ENCODE data around the gene EXOC1.
"Not testable (repeated sequence)": the region's sequence is repeated elsewhere in the genome, so short reads cannot be mapped to it uniquely, and the experiment has no call there.

The EXOC1 gene

GRCh38 chr4:55912249-55912648 is 58.8 kb downstream of the EXOC1 start:
- no peaks in the 10 kb centered on the region for H3K9me3 Mint-ChIP-seq
- ATAC-seq: no peak
- no peaks in the 10 kb centered on the region for H3K36me3 Mint-ChIP-seq
- no peak overlapping the region for H3K27ac Mint-ChIP-seq
- DNase-seq (ENCODE audit: low spot score in 2 of 2): no peak
- H3K4me3 Mint-ChIP-seq: no peak overlapping the region
- peaks cover 3% of the 10 kb centered on the region for H3K4me1 Mint-ChIP-seq

- no peak for DNase-seq (ENCODE audit: low spot score in 2 of 2)
- Mint-ChIP-seq H3K27ac (no peak overlapping the region), H3K36me3 (no peaks in the 10 kb centered on the region), H3K4me1 (no peaks in the 10 kb centered on the region), H3K9me3 (no peaks in the 10 kb centered on the region), H3K4me3 (no peak overlapping the region)
- ATAC-seq: no peak
These were observed 67.1 kb downstream of the EXOC1 start for GRCh38 chr4:55920571-55920970.

GRCh38 chr4:55921093-55921492 is 67.6 kb downstream of the EXOC1 start:
- ATAC-seq: no peak
- H3K9me3 Mint-ChIP-seq: no peaks in the 10 kb centered on the region
- no peak for DNase-seq (ENCODE audit: low spot score in 2 of 2)
- H3K4me3 Mint-ChIP-seq: no peak overlapping the region
- no peak overlapping the region for H3K27ac Mint-ChIP-seq
- H3K4me1 Mint-ChIP-seq: no peaks in the 10 kb centered on the region
- H3K36me3 Mint-ChIP-seq: no peaks in the 10 kb centered on the region

GRCh38 chr4:55925241-55925640 is 71.8 kb downstream of the EXOC1 start:
- ATAC-seq: no peak

GRCh38 chr4:55926610-55927009 is 73.2 kb downstream of the EXOC1 start:
- Mint-ChIP-seq H3K4me1 (no peaks in the 10 kb centered on the region), H3K27ac (no peak overlapping the region), H3K9me3 (no peaks in the 10 kb centered on the region), H3K4me3 (no peak overlapping the region), H3K36me3 (no peaks in the 10 kb centered on the region)
- no peak for DNase-seq (ENCODE audit: low spot score in 2 of 2)
- no peak for ATAC-seq

More at GRCh38 chr4:55925241-55925640, 71.8 kb downstream of the EXOC1 start:
- Mint-ChIP-seq H3K27ac (no peak overlapping the region), H3K36me3 (no peaks in the 10 kb centered on the region), H3K9me3 (no peaks in the 10 kb centered on the region), H3K4me1 (no peaks in the 10 kb centered on the region), H3K4me3 (no peak overlapping the region)
- DNase-seq (ENCODE audit: low spot score in 2 of 2): no peak

DNA sequence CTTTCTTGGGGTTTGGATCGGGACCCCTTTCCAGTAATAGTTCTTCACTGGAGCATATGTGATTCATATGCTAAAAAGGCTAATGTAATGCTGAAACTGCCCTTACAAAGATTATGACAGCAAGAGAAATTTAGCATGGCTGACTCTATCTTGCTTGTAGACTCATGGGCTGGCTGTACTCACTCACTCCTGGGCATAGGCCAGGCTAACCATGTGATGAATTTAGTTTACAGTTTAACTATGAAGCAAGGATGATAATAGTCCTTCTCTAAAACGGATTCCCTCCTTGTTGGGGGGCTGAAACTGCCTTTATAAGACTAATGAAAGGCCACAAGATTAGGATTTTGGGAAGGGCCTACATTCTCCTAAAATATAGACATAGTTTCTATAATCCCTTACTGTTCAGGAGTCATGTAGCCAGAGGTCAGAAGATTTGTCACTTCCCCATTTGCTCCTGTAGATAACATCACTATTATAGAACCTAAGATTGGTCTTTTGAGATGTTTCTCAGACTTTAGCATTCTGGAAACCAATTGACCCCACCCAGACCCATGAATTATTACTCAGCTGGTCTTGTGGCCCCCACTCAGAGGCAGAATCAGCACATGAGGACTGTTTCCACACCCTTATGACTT is 74.5 kb downstream of the EXOC1 start:
- H3K9me3 Mint-ChIP-seq: no peaks in the 10 kb centered on the region
- no peak for ATAC-seq
- no peak overlapping the region for H3K27ac Mint-ChIP-seq
- no peak for DNase-seq (ENCODE audit: low spot score in 2 of 2)
- no peak overlapping the region for H3K4me3 Mint-ChIP-seq
- no peaks in the 10 kb centered on the region for H3K36me3 Mint-ChIP-seq
- no peaks in the 10 kb centered on the region for H3K4me1 Mint-ChIP-seq

GRCh38 chr4:55928846-55929245 is 75.4 kb downstream of the EXOC1 start:
- H3K9me3 Mint-ChIP-seq: no peaks in the 10 kb centered on the region
- H3K4me1 Mint-ChIP-seq: no peaks in the 10 kb centered on the region
- DNase-seq (ENCODE audit: low spot score in 2 of 2) (no peak), ATAC-seq (no peak)
- H3K27ac Mint-ChIP-seq: no peak overlapping the region
- no peak overlapping the region for H3K4me3 Mint-ChIP-seq
- no peaks in the 10 kb centered on the region for H3K36me3 Mint-ChIP-seq

- DNase-seq (ENCODE audit: low spot score in 2 of 2) (peak in 1 of 2 donors; percentile 13), ATAC-seq (no peak)
- H3K9me3 Mint-ChIP-seq: no peaks in the 10 kb centered on the region
- H3K36me3 Mint-ChIP-seq: no peaks in the 10 kb centered on the region
- no peaks in the 10 kb centered on the region for H3K4me1 Mint-ChIP-seq
- no peak overlapping the region for H3K4me3 Mint-ChIP-seq
- H3K27ac Mint-ChIP-seq: no peak overlapping the region
These were observed 77.6 kb downstream of the EXOC1 start for GRCh38 chr4:55931043-55931442.

DNA sequence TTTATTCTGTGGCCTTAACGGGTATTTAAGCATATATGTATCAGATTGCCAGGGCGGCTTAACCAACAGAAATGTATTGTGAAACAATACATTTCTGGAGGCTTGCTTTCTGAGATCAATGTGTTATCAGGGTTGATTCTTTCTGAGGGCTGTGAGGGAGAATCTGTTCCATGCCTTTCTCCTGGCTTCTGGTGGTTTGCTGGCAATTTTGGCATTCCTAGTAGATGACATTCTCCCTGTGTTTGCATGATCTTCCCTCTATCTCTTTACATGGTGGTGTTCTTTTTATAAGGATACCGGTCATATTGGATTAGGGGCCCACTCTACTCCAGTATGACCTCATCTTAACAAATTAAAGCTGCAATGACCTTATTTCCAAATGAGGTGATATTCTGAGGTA is 78.4 kb downstream of the EXOC1 start:
- ATAC-seq (no peak), DNase-seq (ENCODE audit: low spot score in 2 of 2) (peak in 1 of 2 donors; percentile 4)
- peaks cover 4% of the 10 kb centered on the region for H3K9me3 Mint-ChIP-seq
- no peaks in the 10 kb centered on the region for H3K36me3 Mint-ChIP-seq
- no peaks in the 10 kb centered on the region for H3K4me1 Mint-ChIP-seq
- H3K27ac Mint-ChIP-seq: no peak overlapping the region
- H3K4me3 Mint-ChIP-seq: no peak overlapping the region

DNA sequence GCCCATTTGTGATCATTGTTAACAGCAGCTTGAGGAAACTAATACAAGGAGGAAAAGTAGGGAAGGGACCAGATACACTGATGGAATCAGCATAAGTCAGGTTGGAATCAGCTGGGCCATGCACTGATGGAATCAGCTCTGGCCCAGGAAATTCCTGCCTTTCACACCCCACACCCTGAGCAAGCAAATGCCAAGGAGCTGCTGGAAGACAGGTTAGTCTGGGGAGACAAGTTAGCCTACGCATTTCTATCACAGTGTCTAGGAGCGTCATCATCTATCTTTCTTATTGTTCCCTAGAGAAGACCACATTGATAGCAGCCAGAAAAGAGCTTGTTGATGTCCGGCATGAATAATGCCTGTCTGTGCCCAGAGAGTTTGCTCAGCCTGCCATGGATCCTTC is 79.1 kb downstream of the EXOC1 start:
- ATAC-seq: no peak
- no peak overlapping the region for H3K4me3 Mint-ChIP-seq
- no peaks in the 10 kb centered on the region for H3K4me1 Mint-ChIP-seq
- no peak overlapping the region for H3K27ac Mint-ChIP-seq
- no peaks in the 10 kb centered on the region for H3K36me3 Mint-ChIP-seq
- DNase-seq (ENCODE audit: low spot score in 2 of 2): no peak
- peaks cover 4% of the 10 kb centered on the region for H3K9me3 Mint-ChIP-seq

DNA sequence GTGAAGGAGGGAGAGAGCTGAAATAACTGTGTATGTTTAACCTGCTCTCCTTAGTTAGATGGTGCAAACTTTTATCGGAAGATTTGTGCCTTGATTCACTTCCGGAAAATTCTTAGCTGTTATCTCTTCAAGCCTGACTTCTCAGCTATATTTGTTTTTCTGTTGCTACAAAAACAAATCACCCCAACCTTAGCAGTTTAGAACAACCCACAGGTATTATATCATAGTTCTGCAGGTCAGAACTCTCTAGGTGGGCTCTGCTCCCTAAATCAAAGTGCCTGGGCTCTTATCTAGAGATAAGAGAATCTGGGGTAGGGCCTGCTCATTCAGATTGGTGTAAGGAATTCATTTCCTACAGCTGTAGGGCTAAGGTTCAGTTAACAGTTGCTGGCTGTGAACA is 80.2 kb downstream of the EXOC1 start:
- Mint-ChIP-seq H3K4me1 (no peaks in the 10 kb centered on the region), H3K9me3 (peaks cover 4% of the 10 kb centered on the region), H3K27ac (no peak overlapping the region), H3K36me3 (no peaks in the 10 kb centered on the region), H3K4me3 (no peak overlapping the region)
- ATAC-seq (no peak), DNase-seq (ENCODE audit: low spot score in 2 of 2) (no peak)

DNA sequence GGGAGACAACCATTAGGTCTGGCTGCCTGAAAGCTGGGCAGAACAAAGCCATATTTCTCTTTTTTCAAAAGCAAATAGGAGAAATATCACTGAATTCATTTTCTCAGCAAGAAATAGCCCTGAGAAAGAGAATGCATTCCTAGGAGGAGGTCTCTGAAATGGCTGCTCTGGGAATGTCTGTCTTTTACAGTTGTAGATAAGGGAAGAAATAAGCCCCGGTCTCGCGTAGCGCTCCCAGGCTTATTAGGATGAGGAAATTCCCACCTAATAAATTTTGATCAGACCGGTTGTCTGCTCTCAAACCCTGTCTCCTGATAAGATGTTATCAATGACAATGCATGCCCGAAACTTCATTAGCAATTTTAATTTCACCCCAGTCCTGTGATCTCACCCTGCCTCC is 82.5 kb downstream of the EXOC1 start:
- H3K4me1 Mint-ChIP-seq; H3K36me3 Mint-ChIP-seq; H3K4me3 Mint-ChIP-seq; DNase-seq (ENCODE audit: low spot score in 2 of 2); H3K27ac Mint-ChIP-seq; ATAC-seq; H3K9me3 Mint-ChIP-seq: not testable (repeated sequence)

- no peak for ATAC-seq
- H3K36me3 Mint-ChIP-seq: no peaks in the 10 kb centered on the region
- no peak for DNase-seq (ENCODE audit: low spot score in 2 of 2)
- no peak overlapping the region for H3K4me3 Mint-ChIP-seq
- H3K4me1 Mint-ChIP-seq: no peaks in the 10 kb centered on the region
- peaks cover 4% of the 10 kb centered on the region for H3K9me3 Mint-ChIP-seq
- H3K27ac Mint-ChIP-seq: no peak overlapping the region
These were observed 85.0 kb downstream of the EXOC1 start for GRCh38 chr4:55938481-55938880.

- ATAC-seq (no peak), DNase-seq (ENCODE audit: low spot score in 2 of 2) (no peak)
- H3K27ac Mint-ChIP-seq: no peak overlapping the region
- peaks cover 4% of the 10 kb centered on the region for H3K9me3 Mint-ChIP-seq
- no peaks in the 10 kb centered on the region for H3K36me3 Mint-ChIP-seq
- no peak overlapping the region for H3K4me3 Mint-ChIP-seq
- no peaks in the 10 kb centered on the region for H3K4me1 Mint-ChIP-seq
These were observed 86.0 kb downstream of the EXOC1 start for GRCh38 chr4:55939421-55939820.

DNA sequence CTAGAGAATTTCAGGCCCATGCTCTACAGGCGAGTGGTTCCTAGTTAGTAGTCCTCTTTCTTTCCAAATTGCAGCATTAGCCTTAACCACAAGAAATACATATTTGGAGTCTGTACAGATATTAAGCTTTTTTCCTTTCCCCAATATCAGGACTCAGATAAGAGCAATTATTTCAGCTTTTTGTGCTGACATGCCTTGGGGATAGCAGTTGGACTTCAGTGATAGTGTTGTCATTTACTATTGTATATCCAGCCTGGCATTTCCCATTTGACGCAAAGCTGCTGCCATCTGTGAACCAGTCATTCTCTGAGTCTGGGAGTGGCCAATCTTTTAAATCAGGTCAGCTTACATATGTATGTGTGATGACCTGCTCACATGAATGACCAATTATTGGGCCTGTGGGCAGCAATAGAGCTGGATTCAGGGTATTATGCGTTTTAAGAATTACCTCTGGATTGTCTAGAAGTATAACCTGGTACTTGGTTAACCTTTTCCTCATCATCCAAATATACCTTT is 88.5 kb downstream of the EXOC1 start:
- no peak overlapping the region for H3K4me3 Mint-ChIP-seq
- H3K36me3 Mint-ChIP-seq: no peaks in the 10 kb centered on the region
- DNase-seq (ENCODE audit: low spot score in 2 of 2) (no peak), ATAC-seq (no peak)
- H3K27ac Mint-ChIP-seq: no peak overlapping the region
- H3K9me3 Mint-ChIP-seq: no peaks in the 10 kb centered on the region
- H3K4me1 Mint-ChIP-seq: peaks cover 5% of the 10 kb centered on the region

DNA sequence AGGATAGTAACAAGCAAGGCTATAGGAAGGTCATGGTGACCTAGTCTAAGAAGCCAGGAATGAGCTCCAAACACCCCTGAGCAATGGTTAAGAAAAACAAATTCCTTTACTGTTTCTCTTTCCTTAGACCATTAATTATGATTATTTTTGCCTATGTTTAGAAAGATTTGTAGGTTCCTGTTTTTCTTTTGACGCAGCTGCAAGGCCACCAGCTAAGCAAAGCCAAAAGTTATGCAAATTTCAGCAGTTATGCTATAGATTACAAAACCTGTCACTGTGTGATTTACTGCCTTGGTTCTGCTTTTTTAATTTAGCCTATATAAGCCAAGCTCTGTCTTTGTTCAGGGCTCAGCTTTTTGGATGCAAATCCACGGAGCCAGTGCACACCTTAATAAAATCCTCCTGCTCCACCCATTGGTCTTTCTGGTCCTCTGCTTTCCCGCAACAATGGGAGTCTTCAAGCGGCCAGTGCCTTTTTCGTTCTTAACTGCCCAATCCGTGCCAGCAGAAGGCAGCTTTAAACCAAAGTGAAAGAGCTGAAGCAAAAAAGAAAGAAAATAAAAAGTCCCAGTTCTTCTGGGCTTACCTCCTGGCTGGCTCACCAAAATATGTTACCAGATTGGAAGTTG is 93.9 kb downstream of the EXOC1 start:
- H3K4me1 Mint-ChIP-seq: peaks cover 22% of the 10 kb centered on the region
- no peaks in the 10 kb centered on the region for H3K9me3 Mint-ChIP-seq
- H3K27ac Mint-ChIP-seq: peak overlapping the region; percentile 94
- DNase-seq (ENCODE audit: low spot score in 2 of 2) (peak in 1 of 2 donors; percentile 50), ATAC-seq (no peak)
- H3K36me3 Mint-ChIP-seq: peaks cover 15% of the 10 kb centered on the region
- peak overlapping the region; percentile 81 for H3K4me3 Mint-ChIP-seq
